ENCODE data around the gene TCAIM.

GRCh38 chr3:44324584-44324983 lies 14.0 kb upstream of the TCAIM start:
- no peak for TF ChIP-seq POLR2AphosphoS5 (IDR thresholded peaks at IDR 0.05; ENCODE audit: borderline replicate concordance, low read depth, low read length)
- TF ChIP-seq EZH2 (IDR thresholded peaks at IDR 0.05), result no peak
